Gastroesophageal sphincter (tissue), 3 donors: ENCODE data around the gene SYNE3.

Experiments
- EP300 ChIP-seq: sonication (generic); formaldehyde crosslinking; IDR thresholded peaks from one replicate; pipeline ENCODE4 v1.6.1; 2017; ENCODE audit warnings: antibody characterized with exemption, mild to moderate bottlenecking
- POLR2A ChIP-seq, 2 donors: fragments of 450-650 bp; IDR thresholded peaks; one replicate each; pipeline ENCODE4 v1.6.1; 2017; ENCODE audit warnings: antibody characterized with exemption in 2 of 2, mild to moderate bottlenecking in 2 of 2, moderate library complexity in 1 of 2
- TF ChIP-seq, protein P1 (sequence below), 4 experiments: fragments of 200-600 bp in 2 of 4; fragments of 450-650 bp in 2 of 4; sonication (generic) in 1 of 4; IDR thresholded peaks; one replicate each; pipeline ENCODE4 v1.5.1; 2017 to 2019; ENCODE audit warnings: antibody characterized with exemption in 4 of 4, mild to moderate bottlenecking in 2 of 4, moderate library complexity in 2 of 4

DNA sequence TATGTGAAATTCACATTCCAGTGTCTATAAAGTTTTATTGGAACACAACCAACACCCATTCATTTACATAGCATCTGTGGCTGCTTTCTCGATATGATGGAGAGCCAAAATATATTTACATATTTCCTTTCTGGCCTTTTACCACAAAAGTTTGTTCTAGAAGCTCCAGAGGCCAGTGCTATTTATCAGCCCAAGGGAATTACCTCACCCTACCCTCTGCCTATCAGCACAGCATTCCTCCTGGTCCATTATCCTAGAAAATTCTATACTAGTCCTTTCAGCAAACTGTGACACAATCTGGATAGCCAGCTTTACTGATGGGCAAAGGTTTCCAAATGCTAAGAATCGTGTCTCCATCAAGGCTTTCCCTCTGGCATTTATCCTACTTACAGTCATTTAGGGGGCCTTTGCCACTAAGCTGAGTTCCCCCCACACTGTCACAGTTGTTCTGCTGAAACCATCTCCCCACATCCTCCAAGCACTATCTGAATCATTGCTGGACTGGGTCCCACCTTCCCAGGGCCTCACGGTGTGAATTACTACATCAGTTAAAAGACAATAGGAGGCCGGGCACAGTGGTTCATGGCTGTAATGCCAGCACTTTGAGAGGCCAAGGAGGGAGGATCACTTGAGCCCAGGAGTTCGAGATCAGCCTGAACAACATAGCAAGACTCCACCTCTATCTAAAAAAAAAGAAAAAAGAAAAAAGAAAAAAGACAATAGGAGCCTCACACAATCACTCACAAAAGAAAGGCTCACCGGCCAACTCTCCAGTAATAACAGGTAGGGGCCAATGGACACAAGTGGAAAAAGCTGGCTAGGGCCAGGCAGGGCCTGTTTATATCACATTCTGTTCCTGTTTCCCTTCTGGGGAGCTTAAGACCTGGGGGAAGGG, 12.1 kb downstream of the SYNE3 start:
- TF ChIP-seq, protein P1, sequence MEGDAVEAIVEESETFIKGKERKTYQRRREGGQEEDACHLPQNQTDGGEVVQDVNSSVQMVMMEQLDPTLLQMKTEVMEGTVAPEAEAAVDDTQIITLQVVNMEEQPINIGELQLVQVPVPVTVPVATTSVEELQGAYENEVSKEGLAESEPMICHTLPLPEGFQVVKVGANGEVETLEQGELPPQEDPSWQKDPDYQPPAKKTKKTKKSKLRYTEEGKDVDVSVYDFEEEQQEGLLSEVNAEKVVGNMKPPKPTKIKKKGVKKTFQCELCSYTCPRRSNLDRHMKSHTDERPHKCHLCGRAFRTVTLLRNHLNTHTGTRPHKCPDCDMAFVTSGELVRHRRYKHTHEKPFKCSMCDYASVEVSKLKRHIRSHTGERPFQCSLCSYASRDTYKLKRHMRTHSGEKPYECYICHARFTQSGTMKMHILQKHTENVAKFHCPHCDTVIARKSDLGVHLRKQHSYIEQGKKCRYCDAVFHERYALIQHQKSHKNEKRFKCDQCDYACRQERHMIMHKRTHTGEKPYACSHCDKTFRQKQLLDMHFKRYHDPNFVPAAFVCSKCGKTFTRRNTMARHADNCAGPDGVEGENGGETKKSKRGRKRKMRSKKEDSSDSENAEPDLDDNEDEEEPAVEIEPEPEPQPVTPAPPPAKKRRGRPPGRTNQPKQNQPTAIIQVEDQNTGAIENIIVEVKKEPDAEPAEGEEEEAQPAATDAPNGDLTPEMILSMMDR (IDR thresholded peaks at IDR 0.05) = no peak
- no peak for TF ChIP-seq POLR2A (IDR thresholded peaks at IDR 0.05)
- no peak for TF ChIP-seq EP300
